Suprapubic skin (tissue), 4 donors: ENCODE results near the gene HIVEP3.

Experiments
- EP300 ChIP-seq: sonication (generic); formaldehyde crosslinking; IDR thresholded peaks from one replicate; pipeline ENCODE4 v1.6.1; 2017; ENCODE audit warnings: antibody characterized with exemption
- POLR2AphosphoS5 ChIP-seq, 3 donors: sonication (generic); formaldehyde crosslinking; IDR thresholded peaks; one replicate each; pipeline ENCODE4 v1.6.1; 2017; ENCODE audit warnings: antibody characterized with exemption in 3 of 3
- TF ChIP-seq, protein P1 (sequence below), 2 donors: fragments of 200-600 bp in 1 of 2; fragments of 450-650 bp in 1 of 2; sonication (generic) in 1 of 2; IDR thresholded peaks; one replicate each; pipeline ENCODE4 v1.5.1; 2016 to 2019; ENCODE audit warnings: antibody characterized with exemption in 2 of 2, mild to moderate bottlenecking in 1 of 2, moderate library complexity in 1 of 2

GRCh38 chr1:41835485-41835884, 83.2 kb downstream of the HIVEP3 start:
- TF ChIP-seq POLR2AphosphoS5 (IDR thresholded peaks at IDR 0.05) (no peak), EP300 (no peak)
- TF ChIP-seq, protein P1, sequence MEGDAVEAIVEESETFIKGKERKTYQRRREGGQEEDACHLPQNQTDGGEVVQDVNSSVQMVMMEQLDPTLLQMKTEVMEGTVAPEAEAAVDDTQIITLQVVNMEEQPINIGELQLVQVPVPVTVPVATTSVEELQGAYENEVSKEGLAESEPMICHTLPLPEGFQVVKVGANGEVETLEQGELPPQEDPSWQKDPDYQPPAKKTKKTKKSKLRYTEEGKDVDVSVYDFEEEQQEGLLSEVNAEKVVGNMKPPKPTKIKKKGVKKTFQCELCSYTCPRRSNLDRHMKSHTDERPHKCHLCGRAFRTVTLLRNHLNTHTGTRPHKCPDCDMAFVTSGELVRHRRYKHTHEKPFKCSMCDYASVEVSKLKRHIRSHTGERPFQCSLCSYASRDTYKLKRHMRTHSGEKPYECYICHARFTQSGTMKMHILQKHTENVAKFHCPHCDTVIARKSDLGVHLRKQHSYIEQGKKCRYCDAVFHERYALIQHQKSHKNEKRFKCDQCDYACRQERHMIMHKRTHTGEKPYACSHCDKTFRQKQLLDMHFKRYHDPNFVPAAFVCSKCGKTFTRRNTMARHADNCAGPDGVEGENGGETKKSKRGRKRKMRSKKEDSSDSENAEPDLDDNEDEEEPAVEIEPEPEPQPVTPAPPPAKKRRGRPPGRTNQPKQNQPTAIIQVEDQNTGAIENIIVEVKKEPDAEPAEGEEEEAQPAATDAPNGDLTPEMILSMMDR (IDR thresholded peaks at IDR 0.05), result no peak
